ENCODE data around the gene SMO. TPM values are rescaled to one million over a fixed set of nuclear protein-coding genes. Genes with fewer than 3 reads are reported as not detected.

Gene SMO
- total RNA-seq (2014; rRNA removed) (15.5 and 15.7 TPM in 2 replicates), Bru-seq, nascent RNA (percentile 45 among the genes with signal in this experiment), BruChase-seq, experiment 1, labeled RNA remaining after a 6-hour chase (percentile 46 among the genes with signal in this experiment), BruChase-seq, experiment 2, labeled RNA remaining after a 2-hour chase (percentile 53 among the genes with signal in this experiment)
- long read RNA-seq, transcript SMO-201 (12 exons, 3,738 nt), result major isoform, 7 of 16 reads
- long read RNA-seq, partial matches to known transcripts, result 5 of 16 reads
- long read RNA-seq, other reads (novel, unspliced or antisense), result 4 of 16 reads

GRCh38 chr7:129188372-129188891 lies at the start of gene SMO:
Gene SMO (plus strand): TSS chr7:129188633. CDS start chr7:129189152, 519 bp downstream.
- H3K27ac ChIP-seq (ENCODE audit: low read length), result no peak within 1 kb of the TSS
- no peaks in the 10 kb centered on the region for H3K9me3 ChIP-seq (ENCODE audit: low read length)
- CTCF ChIA-PET, result interaction anchor here (0.5 to 1.0 kb wide), 2 partner anchors 25 to 96 kb away, joined by 5 to 6 read pairs; no protein-coding TSS in a partner anchor
- H3K27me3 ChIP-seq (ENCODE audit: low read length), result no peaks in the 10 kb centered on the region
- H2AFZ ChIP-seq (ENCODE audit: low read length), result peak within 1 kb of the TSS; percentile 89
- no peaks in the 10 kb centered on the region for H4K20me1 ChIP-seq (ENCODE audit: low read length)
- peaks cover 10% of the 10 kb centered on the region; the same call in 1 of the 2 replicates for H3K79me2 ChIP-seq (ENCODE audit: low read length)
- peak; percentile 79 for ATAC-seq
- no TSS peak for BruUV-seq (replicated peaks)
- peak within 1 kb of the TSS; percentile 64 for H3K9ac ChIP-seq (ENCODE audit: low read length)
- TF ChIP-seq CTCF (conservative IDR thresholded peaks at IDR 0.05; ENCODE audit: low read depth, low read length), result no peak
- TF ChIP-seq EZH2 (IDR thresholded peaks at IDR 0.05; ENCODE audit: low read length, unreplicated experiment), result no peak
- TF ChIP-seq EZH2phosphoT487 (IDR thresholded peaks at IDR 0.05; ENCODE audit: borderline replicate concordance, low read length), result no peak
- DNase-seq, result peak; percentile 40
- H3F3A ChIP-seq (ENCODE audit: low read length, unreplicated experiment), result no peaks in the 10 kb centered on the region
- intact Hi-C loops (cut with micrococcal nuclease), result no loop called here
- H3K36me3 ChIP-seq (ENCODE audit: low read depth, low read length), result no peaks in the 10 kb centered on the region
- POLR2A ChIA-PET (ENCODE audit: unreplicated experiment), result no interaction called here
- peak within 1 kb of the TSS; percentile 87 for H3K4me2 ChIP-seq (ENCODE audit: low read length)
- H3K9me2 ChIP-seq (replicated peaks; ENCODE audit: low read length), result no peaks in the 10 kb centered on the region
- H3K4me1 ChIP-seq (ENCODE audit: insufficient read depth, low read length), result peaks cover 9% of the 10 kb centered on the region; the same call in 1 of the 2 replicates
- H3K4me3 ChIP-seq (ENCODE audit: low read length), result peak within 1 kb of the TSS; percentile 89

- no peak for TF ChIP-seq CTCF (conservative IDR thresholded peaks at IDR 0.05; ENCODE audit: low read depth, low read length)
- no peak for TF ChIP-seq EZH2 (IDR thresholded peaks at IDR 0.05; ENCODE audit: low read length, unreplicated experiment)
- TF ChIP-seq EZH2phosphoT487 (IDR thresholded peaks at IDR 0.05; ENCODE audit: borderline replicate concordance, low read length), result no peak
- Histone ChIP-seq H2AFZ (ENCODE audit: low read length) (peak overlapping the region; percentile 97), H3K9me3 (ENCODE audit: low read length) (no peaks in the 10 kb centered on the region), H3K9ac (ENCODE audit: low read length) (no peak overlapping the region), H3K36me3 (ENCODE audit: low read depth, low read length) (no peaks in the 10 kb centered on the region), H4K20me1 (ENCODE audit: low read length) (no peaks in the 10 kb centered on the region), H3K4me3 (ENCODE audit: low read length) (peak overlapping the region; percentile 86), H3K27me3 (ENCODE audit: low read length) (no peaks in the 10 kb centered on the region; the same call in 1 of the 2 replicates), H3K79me2 (ENCODE audit: low read length) (no peaks in the 10 kb centered on the region), H3F3A (ENCODE audit: low read length, unreplicated experiment) (no peaks in the 10 kb centered on the region), H3K27ac (ENCODE audit: low read length) (no peak overlapping the region), H3K9me2 (replicated peaks; ENCODE audit: low read length) (no peaks in the 10 kb centered on the region), H3K4me1 (ENCODE audit: insufficient read depth, low read length) (no peaks in the 10 kb centered on the region), H3K4me2 (ENCODE audit: low read length) (peak overlapping the region; percentile 84)
- BruUV-seq (replicated peaks), result no TSS peak
- ATAC-seq (no peak; the same call in 1 of the 2 replicates), DNase-seq (no peak)
- intact Hi-C loops (cut with micrococcal nuclease), result no loop called here
- CTCF ChIA-PET, result interaction anchor here (0.5 to 1.0 kb wide), 2 partner anchors 20 to 356 kb away, joined by 5 read pairs; no protein-coding TSS in a partner anchor
- POLR2A ChIA-PET (ENCODE audit: unreplicated experiment), result no interaction called here
Measured at GRCh38 chr7:129143724-129144094, 44.7 kb upstream of the SMO start.
